HUES48 (cell line): ENCODE data around the gene SGPP2.
A peak's percentile ranks its signal among the peaks of the same experiment; 100 is the strongest.

Source experiments
- H3K27ac ChIP-seq: one replicate; pipeline ENCODE4 v1.7.0; 2013; ENCODE audit warnings: low read depth, low read length, inconsistent platforms
- H3K27me3 ChIP-seq: 2 replicates; pipeline ENCODE4 v1.6.1; 2013; ENCODE audit warnings: mild to moderate bottlenecking, low read length; ENCODE audit not compliant: control insufficient read depth, insufficient read depth
- H3K36me3 ChIP-seq: 2 replicates; pipeline ENCODE4 v1.6.1; 2013; ENCODE audit warnings: low read length; ENCODE audit not compliant: control insufficient read depth, insufficient read depth
- H3K4me1 ChIP-seq: 2 replicates; pipeline ENCODE4 v1.6.1; 2013; ENCODE audit warnings: mild to moderate bottlenecking, low read length; ENCODE audit not compliant: control insufficient read depth, insufficient read depth
- H3K4me3 ChIP-seq: 2 replicates; pipeline ENCODE4 v1.5.1; 2013; ENCODE audit warnings: mild to moderate bottlenecking, low read depth, low read length
- H3K9ac ChIP-seq: 2 replicates; pipeline ENCODE4 v1.6.1; 2013; ENCODE audit warnings: mild to moderate bottlenecking, low read depth, low read length, moderate library complexity
- H3K9me3 ChIP-seq: 2 replicates; pipeline ENCODE4 v1.6.1; 2013; ENCODE audit warnings: low read length; ENCODE audit not compliant: control insufficient read depth, insufficient read depth

Gene SGPP2

GRCh38 chr2:222526480-222527277 lies 102.3 kb downstream of the SGPP2 start:
- Histone ChIP-seq H3K27ac (no peak overlapping the region), H3K4me3 (no peak overlapping the region), H3K36me3 (no peaks in the 10 kb centered on the region), H3K9ac (no peak overlapping the region), H3K27me3 (no peaks in the 10 kb centered on the region), H3K9me3 (no peaks in the 10 kb centered on the region), H3K4me1 (no peaks in the 10 kb centered on the region)

GRCh38 chr2:222532315-222532714 lies 108.0 kb downstream of the SGPP2 start:
- Histone ChIP-seq H3K4me3 (no peak overlapping the region), H3K9ac (no peak overlapping the region), H3K4me1 (no peaks in the 10 kb centered on the region), H3K27ac (no peak overlapping the region), H3K27me3 (no peaks in the 10 kb centered on the region), H3K9me3 (no peaks in the 10 kb centered on the region), H3K36me3 (no peaks in the 10 kb centered on the region)

- no peaks in the 10 kb centered on the region for H3K4me1 ChIP-seq
- no peak overlapping the region for H3K9ac ChIP-seq
- no peaks in the 10 kb centered on the region for H3K9me3 ChIP-seq
- H3K36me3 ChIP-seq = no peaks in the 10 kb centered on the region
- H3K27ac ChIP-seq = no peak overlapping the region
- H3K27me3 ChIP-seq = no peaks in the 10 kb centered on the region
- no peak overlapping the region for H3K4me3 ChIP-seq
Measured at GRCh38 chr2:222535477-222535876, 111.1 kb downstream of the SGPP2 start.

GRCh38 chr2:222538535-222538934 lies 114.2 kb downstream of the SGPP2 start:
- Histone ChIP-seq H3K9me3 (no peaks in the 10 kb centered on the region), H3K36me3 (no peaks in the 10 kb centered on the region), H3K9ac (no peak overlapping the region), H3K27ac (no peak overlapping the region), H3K27me3 (no peaks in the 10 kb centered on the region), H3K4me1 (no peaks in the 10 kb centered on the region), H3K4me3 (no peak overlapping the region)

GRCh38 chr2:222544661-222545060 lies 120.3 kb downstream of the SGPP2 start:
- H3K27ac ChIP-seq = no peak overlapping the region
- H3K9me3 ChIP-seq = no peaks in the 10 kb centered on the region
- no peaks in the 10 kb centered on the region for H3K27me3 ChIP-seq
- H3K4me1 ChIP-seq = peaks cover 24% of the 10 kb centered on the region
- no peaks in the 10 kb centered on the region for H3K36me3 ChIP-seq
- no peak overlapping the region for H3K9ac ChIP-seq
- H3K4me3 ChIP-seq = no peak overlapping the region

- H3K4me3 ChIP-seq = no peak overlapping the region
- no peaks in the 10 kb centered on the region; the same call in 1 of the 2 replicates for H3K27me3 ChIP-seq
- H3K27ac ChIP-seq = no peak overlapping the region
- H3K9ac ChIP-seq = no peak overlapping the region
- H3K4me1 ChIP-seq = peaks cover 24% of the 10 kb centered on the region
- H3K36me3 ChIP-seq = no peaks in the 10 kb centered on the region
- no peaks in the 10 kb centered on the region for H3K9me3 ChIP-seq
Measured at GRCh38 chr2:222545823-222546795, 121.8 kb downstream of the SGPP2 start.

GRCh38 chr2:222547083-222547482 lies 122.7 kb downstream of the SGPP2 start:
- H3K27me3 ChIP-seq = no peaks in the 10 kb centered on the region; the same call in 1 of the 2 replicates
- H3K4me3 ChIP-seq = no peak overlapping the region
- no peak overlapping the region for H3K9ac ChIP-seq
- H3K36me3 ChIP-seq = no peaks in the 10 kb centered on the region
- peaks cover 24% of the 10 kb centered on the region for H3K4me1 ChIP-seq
- no peaks in the 10 kb centered on the region for H3K9me3 ChIP-seq
- H3K27ac ChIP-seq = no peak overlapping the region

- Histone ChIP-seq H3K9me3 (no peaks in the 10 kb centered on the region), H3K4me1 (peaks cover 25% of the 10 kb centered on the region), H3K27ac (peak overlapping the region; percentile 22), H3K36me3 (no peaks in the 10 kb centered on the region), H3K27me3 (no peaks in the 10 kb centered on the region; the same call in 1 of the 2 replicates), H3K9ac (no peak overlapping the region), H3K4me3 (no peak overlapping the region)
Measured at GRCh38 chr2:222548992-222549391, 124.6 kb downstream of the SGPP2 start.

GRCh38 chr2:222554517-222554916 lies 130.2 kb downstream of the SGPP2 start:
- Histone ChIP-seq H3K9me3 (no peaks in the 10 kb centered on the region), H3K4me1 (peaks cover 7% of the 10 kb centered on the region; the same call in 1 of the 2 replicates), H3K9ac (no peak overlapping the region), H3K36me3 (no peaks in the 10 kb centered on the region), H3K4me3 (no peak overlapping the region), H3K27me3 (peaks cover 3% of the 10 kb centered on the region; the same call in 1 of the 2 replicates), H3K27ac (no peak overlapping the region)

GRCh38 chr2:222561151-222561550 lies 136.8 kb downstream of the SGPP2 start:
- Histone ChIP-seq H3K9ac (no peak overlapping the region), H3K27me3 (peaks cover 3% of the 10 kb centered on the region; the same call in 1 of the 2 replicates), H3K9me3 (no peaks in the 10 kb centered on the region), H3K4me1 (no peaks in the 10 kb centered on the region), H3K4me3 (no peak overlapping the region), H3K27ac (no peak overlapping the region), H3K36me3 (no peaks in the 10 kb centered on the region)
